GM12865 (cell line): Measurements from ENCODE around the gene APP.
A peak's percentile ranks its signal among the peaks of the same experiment; 100 is the strongest.

Experiments
- DNase-seq: peaks from one replicate; pipeline ENCODE4 v3.0.0; 2010; ENCODE audit warnings: low read depth
- H3K4me3 ChIP-seq: 2 replicates; pipeline ENCODE4 v1.5.1; 2011; ENCODE audit warnings: mild to moderate bottlenecking, low read depth, low read length, control low read depth
- CTCF ChIP-seq: IDR thresholded peaks from 2 replicates; pipeline ENCODE4 v1.5.1; 2011; ENCODE audit warnings: low read length, control low read depth, low read depth, inconsistent platforms; ENCODE audit not compliant: insufficient read depth; ENCODE audit errors: missing control alignments

The APP gene

GRCh38 chr21:25863031-25863430, 307.5 kb downstream of the APP start:
- no peak for DNase-seq
- TF ChIP-seq CTCF, result no peak
- H3K4me3 ChIP-seq, result no peak overlapping the region

- peak; percentile 69 for DNase-seq
- peak; percentile 87 for TF ChIP-seq CTCF
Measured at GRCh38 chr21:25862596-25862995, 308.0 kb downstream of the APP start.

GRCh38 chr21:25862112-25862511, 308.5 kb downstream of the APP start:
- DNase-seq, result no peak
- TF ChIP-seq CTCF, result no peak
- H3K4me3 ChIP-seq, result no peak overlapping the region

More at GRCh38 chr21:25862596-25862995, 308.0 kb downstream of the APP start:
- H3K4me3 ChIP-seq, result no peak overlapping the region

GRCh38 chr21:25859235-25859929, 311.2 kb downstream of the APP start:
- H3K4me3 ChIP-seq, result no peak overlapping the region

GRCh38 chr21:25858325-25858724, 312.2 kb downstream of the APP start:
- no peak overlapping the region for H3K4me3 ChIP-seq
- no peak for DNase-seq
- no peak for TF ChIP-seq CTCF

More at GRCh38 chr21:25859235-25859929, 311.2 kb downstream of the APP start:
- DNase-seq, result no peak
- TF ChIP-seq CTCF, result no peak

- H3K4me3 ChIP-seq, result no peak overlapping the region
- no peak for DNase-seq
- TF ChIP-seq CTCF, result no peak
Measured at GRCh38 chr21:25857308-25858074, 313.1 kb downstream of the APP start.
